GM12864 (cell line): ENCODE results near the gene ADAMTS8.
A peak's percentile ranks its signal among the peaks of the same experiment; 100 is the strongest.

Experiments
- DNase-seq: peaks from one replicate; pipeline ENCODE4 v3.0.0-alpha.2; 2011; ENCODE audit warnings: low read depth
- H3K4me3 ChIP-seq: 2 replicates; pipeline ENCODE4 v1.5.1; 2011; ENCODE audit warnings: mild to moderate bottlenecking, low read depth, low read length, control low read depth
- TF ChIP-seq, protein P1 (sequence below): IDR thresholded peaks from 2 replicates; pipeline ENCODE4 v1.5.1; 2011; ENCODE audit warnings: low read depth, mild to moderate bottlenecking, moderate library complexity, low read length, control low read depth, inconsistent platforms; ENCODE audit errors: missing control alignments

Gene ADAMTS8

DNA sequence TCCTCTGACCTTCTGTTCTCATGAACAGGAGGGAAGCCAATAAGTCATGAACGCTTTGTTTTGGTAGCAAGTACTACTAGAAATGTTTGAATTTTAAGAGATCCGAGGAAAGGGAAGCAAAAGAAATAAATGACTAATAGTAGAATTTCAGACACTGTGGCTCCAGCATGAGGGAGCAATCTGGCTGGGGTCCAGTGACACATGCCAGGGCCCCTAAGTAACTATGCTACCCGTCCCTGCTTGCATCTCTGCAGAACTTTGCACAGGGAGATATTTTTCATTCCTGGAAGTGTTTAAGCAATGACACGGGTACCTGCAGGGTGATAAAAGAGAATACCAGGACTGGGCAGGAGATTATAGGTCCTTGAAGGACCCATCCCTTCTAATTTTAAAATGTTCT is 7.3 kb upstream of the ADAMTS8 start:
- DNase-seq, result no peak
- TF ChIP-seq, protein P1, sequence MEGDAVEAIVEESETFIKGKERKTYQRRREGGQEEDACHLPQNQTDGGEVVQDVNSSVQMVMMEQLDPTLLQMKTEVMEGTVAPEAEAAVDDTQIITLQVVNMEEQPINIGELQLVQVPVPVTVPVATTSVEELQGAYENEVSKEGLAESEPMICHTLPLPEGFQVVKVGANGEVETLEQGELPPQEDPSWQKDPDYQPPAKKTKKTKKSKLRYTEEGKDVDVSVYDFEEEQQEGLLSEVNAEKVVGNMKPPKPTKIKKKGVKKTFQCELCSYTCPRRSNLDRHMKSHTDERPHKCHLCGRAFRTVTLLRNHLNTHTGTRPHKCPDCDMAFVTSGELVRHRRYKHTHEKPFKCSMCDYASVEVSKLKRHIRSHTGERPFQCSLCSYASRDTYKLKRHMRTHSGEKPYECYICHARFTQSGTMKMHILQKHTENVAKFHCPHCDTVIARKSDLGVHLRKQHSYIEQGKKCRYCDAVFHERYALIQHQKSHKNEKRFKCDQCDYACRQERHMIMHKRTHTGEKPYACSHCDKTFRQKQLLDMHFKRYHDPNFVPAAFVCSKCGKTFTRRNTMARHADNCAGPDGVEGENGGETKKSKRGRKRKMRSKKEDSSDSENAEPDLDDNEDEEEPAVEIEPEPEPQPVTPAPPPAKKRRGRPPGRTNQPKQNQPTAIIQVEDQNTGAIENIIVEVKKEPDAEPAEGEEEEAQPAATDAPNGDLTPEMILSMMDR, result no peak
- no peak overlapping the region for H3K4me3 ChIP-seq

DNA sequence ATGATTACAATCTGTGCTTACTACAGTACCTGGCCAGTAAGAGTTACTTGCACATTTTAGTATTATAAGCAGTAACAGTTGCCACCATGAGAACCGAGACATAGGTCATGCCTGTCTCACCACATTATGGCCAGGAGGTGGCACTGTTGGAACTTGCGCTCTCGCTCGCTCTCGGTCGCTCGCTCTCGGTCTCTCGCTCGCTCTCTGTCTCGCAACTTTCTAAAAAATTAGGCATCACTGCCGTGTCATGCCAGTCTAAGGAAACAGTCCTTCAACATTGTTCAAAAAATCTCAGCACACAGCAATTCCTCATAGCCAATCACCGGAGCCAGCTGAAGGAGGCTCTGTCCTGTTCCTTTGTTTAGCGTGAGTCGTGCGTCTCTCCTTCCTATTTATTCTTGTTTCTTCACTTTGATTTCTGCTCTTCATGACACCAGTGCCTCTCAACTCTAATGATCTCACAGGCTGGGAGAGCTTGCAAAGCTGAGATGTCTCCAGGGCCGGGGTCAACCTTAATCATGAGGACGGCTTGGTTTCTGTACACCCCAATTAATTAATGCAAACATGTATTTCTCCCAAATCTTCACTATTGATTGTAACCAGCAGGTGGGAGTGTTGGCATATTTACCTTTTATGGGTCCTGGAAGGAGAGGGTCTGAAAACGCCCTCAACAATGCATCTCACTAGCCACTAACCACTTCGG is 6.3 kb upstream of the ADAMTS8 start:
- peak overlapping the region; percentile 52 for H3K4me3 ChIP-seq
- TF ChIP-seq, protein P1, result peak; percentile 87
- peak; percentile 31 for DNase-seq

DNA sequence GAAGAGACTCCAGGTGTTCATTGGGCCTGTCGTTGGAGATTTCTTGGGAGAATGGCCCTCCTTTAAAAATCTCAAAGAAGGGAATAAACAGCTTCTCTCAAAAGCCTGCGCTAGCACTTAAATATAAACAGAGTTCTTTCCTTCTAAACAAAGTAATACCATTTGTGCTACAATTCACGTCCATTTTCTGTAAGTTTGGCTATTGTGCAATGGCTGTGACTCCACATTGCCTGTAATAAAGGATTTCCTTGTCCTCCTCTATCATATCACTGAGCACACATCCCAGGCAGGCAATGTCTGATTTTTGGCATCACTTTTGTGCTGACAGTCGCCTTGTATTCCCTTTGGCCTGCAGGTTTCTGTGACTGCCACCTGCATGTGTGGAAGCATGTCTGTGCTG is 4.9 kb upstream of the ADAMTS8 start:
- no peak overlapping the region for H3K4me3 ChIP-seq
- TF ChIP-seq, protein P1, result no peak
- DNase-seq, result no peak

DNA sequence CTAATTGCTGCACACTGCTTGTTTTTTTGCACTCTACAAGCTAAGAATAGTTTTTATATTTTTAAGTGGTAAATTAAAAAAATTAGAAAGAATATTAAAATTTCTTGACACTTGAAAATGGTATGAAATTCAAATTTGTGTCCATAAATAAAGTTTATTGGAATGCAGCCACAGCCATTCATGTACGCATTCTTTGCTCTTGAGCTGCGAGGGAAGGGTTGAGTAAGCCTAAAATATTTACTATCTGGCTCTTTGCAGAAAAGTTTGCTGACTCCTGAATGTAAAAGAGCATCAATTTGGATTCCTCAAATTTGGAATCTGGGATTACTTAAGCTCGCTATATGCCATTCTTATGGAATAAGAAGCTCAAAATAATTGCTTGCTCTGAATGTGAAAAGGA is 3.4 kb upstream of the ADAMTS8 start:
- TF ChIP-seq, protein P1, result no peak
- no peak for DNase-seq
- H3K4me3 ChIP-seq, result no peak overlapping the region

DNA sequence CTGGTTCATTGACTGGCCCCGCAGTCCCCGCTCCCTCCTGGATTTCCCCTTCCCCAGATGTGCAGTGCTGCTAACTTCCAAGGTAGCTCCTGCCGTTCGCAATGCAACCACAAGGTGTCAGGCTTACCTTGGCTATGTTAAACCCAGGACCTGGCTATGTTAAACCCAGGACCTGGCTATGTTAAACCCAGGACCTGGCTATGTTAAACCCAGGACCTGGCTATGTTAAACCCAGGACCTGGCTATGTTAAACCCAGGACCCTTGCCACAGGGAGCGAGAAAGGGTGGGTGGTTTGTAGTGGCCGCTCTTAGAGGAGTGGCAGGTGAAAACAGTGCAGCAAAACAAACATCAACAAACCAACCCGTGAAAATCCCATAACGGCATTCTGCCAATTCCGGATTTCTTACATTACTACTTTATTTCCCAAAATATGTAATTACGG is 2.9 kb upstream of the ADAMTS8 start:
- TF ChIP-seq, protein P1, result peak; percentile 79
- peak; percentile 31 for DNase-seq
- H3K4me3 ChIP-seq, result no peak overlapping the region

DNA sequence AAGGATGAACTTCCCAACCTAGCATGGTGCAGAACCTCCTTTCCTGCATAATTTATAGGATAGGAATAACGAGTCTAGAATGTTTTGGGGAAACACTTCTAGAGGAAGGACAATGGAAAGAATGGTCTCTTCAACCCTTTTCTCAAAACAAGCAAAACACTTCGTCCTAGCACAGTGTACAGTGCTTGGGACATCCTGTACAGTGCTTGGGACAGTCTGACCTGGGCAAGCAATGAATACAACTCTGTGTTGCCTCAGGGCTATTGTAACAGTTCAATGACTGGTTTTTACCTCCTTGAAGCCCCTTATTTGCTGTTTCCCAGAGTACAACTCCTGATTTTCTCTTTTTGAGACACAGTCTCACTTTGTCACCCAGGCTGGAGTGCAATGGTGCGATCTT is 1.6 kb upstream of the ADAMTS8 start:
- DNase-seq, result no peak
- no peak overlapping the region for H3K4me3 ChIP-seq
- TF ChIP-seq, protein P1, result no peak

- no peak for DNase-seq
Measured at GRCh38 chr11:130429120-130429681, 792 bp upstream of the ADAMTS8 start.

More at GRCh38 chr11:130429120-130429681, 792 bp upstream of the ADAMTS8 start:
- TF ChIP-seq, protein P1, result no peak
- no peak overlapping the region for H3K4me3 ChIP-seq
